Dendritic cell treated with granulocyte-macrophage colony-stimulating factor and Interleukin-4, amounts not matched to agents 40 ng/mL and 50 ng/mL, for 4 days (primary cell): ENCODE results near the gene CPSF4L.
A peak's percentile ranks its signal among the peaks of the same experiment; 100 is the strongest.

ENCODE experiments used
- H3K27ac Mint-ChIP-seq: one replicate; pipeline ENCODE4 v1.8.0; 2022; ENCODE audit warnings: mild to moderate bottlenecking, mixed read lengths
- H3K27me3 Mint-ChIP-seq: one replicate; pipeline ENCODE4 v1.8.0; 2022; ENCODE audit warnings: mild to moderate bottlenecking, mixed read lengths
- H3K36me3 Mint-ChIP-seq: one replicate; pipeline ENCODE4 v1.8.0; 2022; ENCODE audit warnings: low read depth, mixed read lengths
- H3K4me1 Mint-ChIP-seq: one replicate; pipeline ENCODE4 v1.8.0; 2022; ENCODE audit warnings: low read depth, mixed read lengths
- H3K4me3 Mint-ChIP-seq: one replicate; pipeline ENCODE4 v1.8.0; 2022; ENCODE audit warnings: mild to moderate bottlenecking, moderate library complexity, mixed read lengths
- H3K9me3 Mint-ChIP-seq: one replicate; pipeline ENCODE4 v1.8.0; 2022; ENCODE audit warnings: mixed read lengths
- intact Hi-C: fragments of 100-400 bp; cut with micrococcal nuclease; formaldehyde crosslinking; loops from one replicate; pipeline ENCODE4 v1.15.0; 2022

Gene CPSF4L

DNA sequence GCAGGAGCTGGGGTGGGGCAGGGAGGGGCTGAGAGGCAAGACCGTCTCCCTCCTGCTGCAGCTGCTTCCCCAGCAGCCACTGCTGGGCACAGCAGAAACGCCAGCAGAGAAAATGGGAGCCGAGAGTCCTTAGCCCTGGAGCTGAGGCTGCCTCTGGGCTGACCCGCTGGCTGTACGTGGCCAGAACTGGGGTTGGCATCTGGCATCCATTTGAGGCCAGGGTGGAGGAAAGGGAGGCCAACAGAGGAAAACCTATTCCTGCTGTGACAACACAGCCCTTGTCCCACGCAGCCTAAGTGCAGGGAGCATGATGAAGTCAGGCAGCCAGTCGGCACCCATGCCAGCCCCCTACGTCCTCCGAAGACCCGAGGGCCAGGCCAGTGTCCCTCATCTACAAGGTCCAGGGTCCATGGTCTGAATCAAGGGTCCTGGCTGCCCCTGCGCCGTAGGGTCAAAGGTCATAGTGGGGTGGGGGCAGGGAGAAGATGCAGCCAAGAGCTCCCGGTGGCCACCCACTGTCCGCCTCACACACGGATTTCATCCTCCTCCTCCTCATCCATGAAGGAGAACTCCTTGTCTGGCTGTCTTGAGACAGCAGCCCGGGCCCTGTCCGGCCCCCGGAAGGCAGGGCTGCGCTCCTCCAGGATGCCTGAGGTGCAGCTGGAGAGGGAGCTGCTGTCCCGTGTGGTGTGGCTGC is 23.4 kb upstream of the CPSF4L start:
- no peaks in the 10 kb centered on the region for H3K9me3 Mint-ChIP-seq
- intact Hi-C loops = no loop called here
- H3K27me3 Mint-ChIP-seq = no peaks in the 10 kb centered on the region
- no peak overlapping the region for H3K4me3 Mint-ChIP-seq
- no peak overlapping the region for H3K27ac Mint-ChIP-seq
- peaks cover 38% of the 10 kb centered on the region for H3K4me1 Mint-ChIP-seq
- peaks cover 53% of the 10 kb centered on the region for H3K36me3 Mint-ChIP-seq

DNA sequence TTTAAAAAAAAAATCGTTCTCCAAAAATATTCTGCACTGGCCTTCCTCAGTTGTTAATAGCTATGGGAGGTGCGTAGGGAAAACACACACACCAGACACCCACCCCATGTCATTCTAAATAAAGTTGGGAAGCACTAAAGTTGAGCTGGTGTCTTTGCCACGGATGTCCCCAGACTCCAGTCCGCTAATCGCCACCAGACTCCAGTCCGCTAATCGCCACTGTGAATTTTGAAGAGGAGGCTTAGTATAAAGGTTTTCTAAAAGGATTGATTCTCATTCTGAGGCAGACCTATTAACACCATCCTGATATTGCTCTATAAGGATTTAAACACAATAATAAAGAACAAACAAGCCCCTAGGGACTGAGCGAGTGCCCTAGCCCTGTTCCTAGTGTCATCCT is 22.7 kb upstream of the CPSF4L start:
- no peaks in the 10 kb centered on the region for H3K9me3 Mint-ChIP-seq
- no peak overlapping the region for H3K27ac Mint-ChIP-seq
- H3K36me3 Mint-ChIP-seq = peaks cover 53% of the 10 kb centered on the region
- H3K4me3 Mint-ChIP-seq = no peak overlapping the region
- no peaks in the 10 kb centered on the region for H3K27me3 Mint-ChIP-seq
- peaks cover 31% of the 10 kb centered on the region for H3K4me1 Mint-ChIP-seq
- intact Hi-C loops = no loop called here

DNA sequence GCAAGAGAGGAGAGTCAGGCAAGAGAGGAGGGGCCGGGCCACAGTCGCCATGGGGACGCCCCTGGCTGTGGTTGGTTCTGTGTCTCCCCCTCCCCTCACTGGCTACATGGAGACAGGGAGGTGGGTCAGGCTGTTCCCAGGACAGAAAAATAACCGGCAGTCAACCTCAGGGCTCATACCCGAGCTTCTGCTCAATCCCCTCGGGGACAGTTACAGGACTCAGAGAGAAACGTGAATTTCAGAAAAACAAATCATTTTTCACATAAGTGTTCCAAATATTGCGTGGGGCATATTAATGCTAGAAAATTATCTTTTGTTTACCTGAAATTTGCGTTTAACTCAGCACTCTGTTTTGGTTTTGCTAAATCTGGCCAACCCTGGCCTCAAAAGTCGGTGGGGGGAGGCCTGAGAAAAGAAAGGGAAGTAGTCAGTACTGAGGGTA is 22.2 kb upstream of the CPSF4L start:
- intact Hi-C loops = no loop called here
- Mint-ChIP-seq H3K4me1 (peaks cover 29% of the 10 kb centered on the region), H3K27ac (peak overlapping the region; percentile 18), H3K9me3 (no peaks in the 10 kb centered on the region), H3K4me3 (no peak overlapping the region), H3K36me3 (peaks cover 52% of the 10 kb centered on the region), H3K27me3 (no peaks in the 10 kb centered on the region)

DNA sequence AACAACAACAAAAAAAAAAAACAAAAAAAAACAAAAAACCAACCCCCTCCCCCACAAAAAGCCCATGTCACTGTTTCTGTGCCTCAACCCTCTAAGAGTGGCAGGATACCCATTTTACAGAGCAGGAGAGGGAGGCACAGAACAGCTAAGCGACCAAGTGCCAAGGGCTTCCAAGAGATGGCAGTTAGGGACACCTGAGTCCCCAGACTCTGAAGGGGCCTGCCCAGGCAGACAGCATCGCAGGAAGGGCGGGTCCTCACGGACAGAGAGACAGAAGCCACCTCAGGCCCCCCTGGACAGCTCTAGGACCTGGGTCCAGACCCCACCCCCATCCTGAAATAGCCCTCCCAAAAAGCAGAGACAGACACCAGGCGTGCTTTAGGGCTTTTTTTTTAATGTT is 21.6 kb upstream of the CPSF4L start:
- Mint-ChIP-seq H3K27me3 (no peaks in the 10 kb centered on the region), H3K4me1 (peaks cover 26% of the 10 kb centered on the region), H3K36me3 (peaks cover 47% of the 10 kb centered on the region), H3K4me3 (no peak overlapping the region), H3K9me3 (no peaks in the 10 kb centered on the region), H3K27ac (peak overlapping the region; percentile 18)
- intact Hi-C loops = no loop called here

DNA sequence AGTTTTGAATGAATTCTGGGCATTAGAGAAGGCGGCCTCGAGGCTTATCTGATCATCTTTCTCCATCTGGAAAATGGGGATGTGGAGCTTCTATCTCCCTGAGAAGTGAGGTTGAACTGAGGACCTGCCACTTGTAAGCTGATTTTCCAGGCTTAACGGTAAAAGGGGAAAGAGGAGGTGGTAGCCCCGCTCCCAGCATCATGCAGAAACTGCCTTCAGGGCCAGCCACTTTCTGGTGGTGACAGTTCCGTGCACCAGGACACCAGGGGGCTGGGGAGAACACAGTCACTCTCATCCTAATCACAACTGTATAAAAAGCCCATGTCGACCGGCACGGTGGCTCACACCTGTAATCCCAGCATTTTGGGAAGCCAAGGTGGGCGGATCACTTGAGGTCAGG is 20.9 kb upstream of the CPSF4L start:
- intact Hi-C loops = no loop called here
- no peak overlapping the region for H3K4me3 Mint-ChIP-seq
- peaks cover 47% of the 10 kb centered on the region for H3K36me3 Mint-ChIP-seq
- H3K4me1 Mint-ChIP-seq = peaks cover 21% of the 10 kb centered on the region
- no peaks in the 10 kb centered on the region for H3K27me3 Mint-ChIP-seq
- H3K27ac Mint-ChIP-seq = no peak overlapping the region
- H3K9me3 Mint-ChIP-seq = no peaks in the 10 kb centered on the region

DNA sequence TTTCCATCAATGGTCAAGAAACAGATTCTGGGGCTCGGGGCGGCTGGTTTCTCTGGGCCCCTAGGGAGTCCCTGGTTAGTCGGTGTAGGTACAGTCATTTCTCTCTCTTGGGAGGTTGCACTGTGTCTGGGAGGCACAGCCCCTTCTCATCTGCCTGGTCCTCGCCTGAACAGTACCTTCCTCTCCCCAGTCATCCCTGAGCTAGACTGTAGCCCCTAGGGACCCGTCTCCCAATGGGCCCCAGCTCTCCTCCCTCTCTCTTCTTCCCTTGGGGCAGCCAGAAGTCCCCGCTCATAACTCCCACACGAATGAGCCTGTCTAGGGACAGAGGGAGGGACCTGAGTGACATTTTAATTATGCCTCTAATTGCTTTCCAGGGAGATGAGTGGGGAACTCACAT is 20.2 kb upstream of the CPSF4L start:
- intact Hi-C loops = no loop called here
- Mint-ChIP-seq H3K27me3 (peaks cover under 1% of the 10 kb centered on the region), H3K4me3 (no peak overlapping the region), H3K36me3 (peaks cover 47% of the 10 kb centered on the region), H3K9me3 (no peaks in the 10 kb centered on the region), H3K4me1 (peaks cover 14% of the 10 kb centered on the region), H3K27ac (no peak overlapping the region)

DNA sequence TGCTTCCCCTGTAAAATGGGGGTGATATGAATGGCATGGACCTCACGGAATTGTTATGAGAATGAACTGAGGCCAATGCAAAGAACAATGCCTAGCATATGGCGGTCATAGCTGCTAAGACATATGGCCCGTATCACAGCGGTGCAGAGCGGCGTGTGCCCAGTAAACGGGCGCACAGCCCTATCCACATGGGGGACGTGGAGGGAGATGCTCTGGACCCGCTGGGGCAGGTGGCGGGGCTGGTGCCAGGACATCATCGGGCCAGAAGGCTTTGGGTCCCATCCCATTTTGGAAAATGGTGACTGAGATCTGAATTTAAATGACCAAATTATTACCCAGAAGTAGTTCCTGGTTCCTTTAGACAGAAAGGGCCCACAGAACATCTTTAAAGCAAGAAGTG is 18.5 kb upstream of the CPSF4L start:
- H3K27me3 Mint-ChIP-seq = peaks cover 2% of the 10 kb centered on the region
- H3K36me3 Mint-ChIP-seq = peaks cover 31% of the 10 kb centered on the region
- H3K4me3 Mint-ChIP-seq = no peak overlapping the region
- H3K4me1 Mint-ChIP-seq = peaks cover 6% of the 10 kb centered on the region
- H3K9me3 Mint-ChIP-seq = no peaks in the 10 kb centered on the region
- intact Hi-C loops = no loop called here
- H3K27ac Mint-ChIP-seq = no peak overlapping the region

DNA sequence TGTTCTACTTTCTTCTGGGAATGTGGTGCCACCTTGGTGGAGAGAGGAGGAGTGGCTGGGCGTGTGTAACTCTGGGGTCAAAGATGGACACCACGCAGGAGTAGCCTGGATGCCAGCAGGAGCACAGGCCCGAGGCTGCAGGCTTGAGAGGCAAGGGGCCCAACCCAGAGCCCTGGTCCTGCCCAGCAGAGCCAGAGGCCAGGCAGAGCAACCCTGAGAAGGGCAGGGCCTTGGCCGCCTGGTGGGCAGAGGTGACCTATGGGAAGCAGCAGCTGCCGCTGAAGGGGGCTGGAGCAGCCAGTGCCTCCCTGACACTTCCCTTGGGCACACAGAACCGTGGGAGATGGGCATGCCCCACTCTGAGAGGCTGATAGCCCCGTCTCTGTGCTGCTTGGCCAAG is 18.0 kb upstream of the CPSF4L start:
- Mint-ChIP-seq H3K4me1 (peaks cover 6% of the 10 kb centered on the region), H3K9me3 (no peaks in the 10 kb centered on the region), H3K36me3 (peaks cover 27% of the 10 kb centered on the region), H3K27ac (no peak overlapping the region), H3K27me3 (peaks cover 3% of the 10 kb centered on the region), H3K4me3 (no peak overlapping the region)
- intact Hi-C loops = no loop called here

DNA sequence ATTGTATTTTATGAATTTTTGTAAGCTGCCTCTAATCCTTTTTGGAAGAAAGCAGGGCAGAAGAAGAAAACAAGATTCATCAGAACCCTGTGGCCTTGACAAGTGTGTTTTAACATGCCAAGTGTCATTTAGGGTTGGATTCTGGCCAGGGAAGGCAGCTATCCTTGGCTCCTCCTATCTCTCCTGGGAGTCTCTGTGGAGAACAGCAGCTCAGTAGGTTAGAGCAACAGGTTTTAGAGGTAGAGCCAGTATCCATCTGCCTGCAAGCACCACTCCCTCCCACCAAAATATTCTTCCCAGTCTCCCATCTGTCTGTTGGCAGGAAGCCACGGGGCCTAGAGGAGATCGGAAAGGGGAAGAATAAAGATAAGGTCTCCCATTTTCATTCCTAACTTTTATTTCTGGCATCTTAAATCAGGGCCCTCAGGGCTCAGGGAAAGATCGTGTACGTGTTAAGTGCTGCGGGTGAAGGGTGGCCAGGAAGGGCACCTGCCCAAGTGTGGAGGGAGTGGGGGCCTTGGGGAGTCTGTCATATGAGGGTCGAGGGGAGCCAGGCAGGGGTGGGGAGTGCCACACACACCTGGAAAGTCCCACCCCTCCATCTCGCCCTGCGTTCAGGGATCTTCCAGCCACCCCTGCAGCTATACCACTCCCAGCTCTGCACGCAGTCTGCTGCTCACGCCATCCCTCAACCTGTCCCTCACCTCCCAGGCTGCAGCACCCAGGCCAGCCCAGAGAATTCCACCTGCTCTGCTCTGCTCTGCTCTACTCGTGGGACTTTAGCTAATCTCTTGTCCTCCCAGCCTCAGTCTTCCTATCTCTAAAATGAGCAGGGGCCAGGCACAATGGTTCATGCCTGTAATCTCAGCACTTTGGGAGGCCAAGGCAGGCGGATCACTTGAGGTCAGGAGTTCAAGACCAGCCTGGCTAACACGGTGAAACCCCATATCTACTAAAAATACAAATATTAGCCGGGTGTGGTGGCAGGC is 17.1 kb upstream of the CPSF4L start:
- Mint-ChIP-seq H3K36me3 (peaks cover 23% of the 10 kb centered on the region), H3K4me3 (no peak overlapping the region), H3K27ac (no peak overlapping the region), H3K27me3 (peaks cover 4% of the 10 kb centered on the region), H3K9me3 (no peaks in the 10 kb centered on the region), H3K4me1 (peaks cover 6% of the 10 kb centered on the region)
- intact Hi-C loops = no loop called here

DNA sequence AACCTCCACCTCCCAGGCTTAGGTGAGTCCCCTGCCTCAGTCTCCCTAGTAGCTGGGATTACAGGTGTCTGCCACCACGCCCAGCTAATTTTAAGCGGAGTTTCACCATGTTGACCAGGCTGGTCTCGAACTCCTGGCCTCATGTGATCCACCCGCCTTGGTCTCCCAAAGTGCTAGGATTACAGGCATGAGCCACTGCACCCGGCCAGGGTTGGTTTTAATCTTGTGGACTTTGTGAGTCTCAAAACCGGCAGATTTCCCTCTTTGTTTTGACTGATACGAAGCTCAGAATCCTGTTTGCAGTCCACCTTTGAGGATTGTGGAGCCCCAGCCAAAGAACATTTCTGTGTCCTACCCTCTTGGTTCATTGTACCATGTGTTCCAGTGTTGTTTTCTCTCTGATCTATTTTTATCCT is 16.4 kb upstream of the CPSF4L start:
- intact Hi-C loops = no loop called here
- H3K27ac Mint-ChIP-seq = no peak overlapping the region
- H3K9me3 Mint-ChIP-seq = no peaks in the 10 kb centered on the region
- no peak overlapping the region for H3K4me3 Mint-ChIP-seq
- peaks cover 16% of the 10 kb centered on the region for H3K36me3 Mint-ChIP-seq
- H3K27me3 Mint-ChIP-seq = peaks cover 4% of the 10 kb centered on the region
- H3K4me1 Mint-ChIP-seq = peaks cover 6% of the 10 kb centered on the region

DNA sequence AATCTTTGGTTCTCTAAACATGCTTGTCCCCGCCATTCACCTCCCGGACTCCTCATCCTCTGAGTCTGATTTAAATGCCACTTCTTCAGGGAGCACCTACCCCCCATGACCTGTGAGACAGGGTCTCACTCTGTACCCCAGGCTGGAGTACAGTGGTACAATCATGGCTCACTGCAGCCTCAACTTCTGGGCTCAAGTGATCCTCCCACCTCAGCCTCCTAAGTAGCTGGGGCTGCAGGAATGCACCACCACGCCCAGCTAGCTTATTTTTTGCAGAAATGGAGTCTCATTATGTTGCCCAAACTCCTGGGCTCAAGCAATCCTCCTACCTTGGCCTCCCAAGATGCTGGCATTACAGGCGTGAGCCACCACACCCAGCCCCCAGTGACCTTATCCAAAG is 12.8 kb upstream of the CPSF4L start:
- intact Hi-C loops = no loop called here
- H3K9me3 Mint-ChIP-seq = no peaks in the 10 kb centered on the region
- H3K27me3 Mint-ChIP-seq = peaks cover 4% of the 10 kb centered on the region
- no peak overlapping the region for H3K27ac Mint-ChIP-seq
- peaks cover 6% of the 10 kb centered on the region for H3K4me1 Mint-ChIP-seq
- no peaks in the 10 kb centered on the region for H3K36me3 Mint-ChIP-seq
- H3K4me3 Mint-ChIP-seq = no peak overlapping the region

DNA sequence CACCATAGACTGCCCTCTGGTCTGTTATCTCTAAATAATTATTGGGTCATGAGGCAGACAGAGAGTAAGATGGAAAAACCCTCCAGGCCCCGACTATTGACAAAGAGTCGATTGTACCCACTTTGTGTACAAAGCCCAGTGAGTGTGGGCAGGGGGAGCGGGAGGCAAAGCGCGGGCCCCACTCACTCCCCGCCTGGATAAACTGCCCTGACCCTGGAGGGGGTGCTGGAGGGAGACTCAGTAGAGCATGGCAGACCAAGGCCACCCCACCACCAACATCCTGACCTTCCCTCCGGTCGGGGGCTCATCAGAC is 11.2 kb upstream of the CPSF4L start:
- Mint-ChIP-seq H3K27ac (no peak overlapping the region), H3K36me3 (no peaks in the 10 kb centered on the region), H3K4me1 (no peaks in the 10 kb centered on the region), H3K27me3 (peaks cover 4% of the 10 kb centered on the region), H3K9me3 (no peaks in the 10 kb centered on the region), H3K4me3 (no peak overlapping the region)
- intact Hi-C loops = no loop called here

DNA sequence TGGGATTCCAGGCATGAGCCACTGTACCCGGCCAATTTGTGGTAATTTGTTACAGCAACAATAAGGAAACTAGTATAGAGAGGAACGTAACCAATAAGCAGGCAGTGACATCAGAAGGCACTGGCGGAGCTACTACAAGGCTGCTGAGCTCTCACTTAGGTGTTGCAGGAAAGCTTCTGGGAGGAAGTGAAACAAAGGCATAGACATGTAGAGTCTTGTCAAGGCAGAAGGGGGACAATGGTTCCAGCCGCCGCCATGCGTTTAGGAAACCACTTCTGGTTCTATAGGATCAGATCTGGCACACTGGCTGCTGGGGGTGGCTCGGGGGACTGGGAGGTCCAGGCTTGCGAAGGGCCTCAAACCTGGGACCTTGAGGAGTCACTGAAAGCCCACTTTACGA is 9.4 kb upstream of the CPSF4L start:
- Mint-ChIP-seq H3K9me3 (no peaks in the 10 kb centered on the region), H3K27ac (no peak overlapping the region), H3K27me3 (peaks cover 3% of the 10 kb centered on the region), H3K4me3 (no peak overlapping the region), H3K4me1 (no peaks in the 10 kb centered on the region), H3K36me3 (no peaks in the 10 kb centered on the region)
- intact Hi-C loops = no loop called here

DNA sequence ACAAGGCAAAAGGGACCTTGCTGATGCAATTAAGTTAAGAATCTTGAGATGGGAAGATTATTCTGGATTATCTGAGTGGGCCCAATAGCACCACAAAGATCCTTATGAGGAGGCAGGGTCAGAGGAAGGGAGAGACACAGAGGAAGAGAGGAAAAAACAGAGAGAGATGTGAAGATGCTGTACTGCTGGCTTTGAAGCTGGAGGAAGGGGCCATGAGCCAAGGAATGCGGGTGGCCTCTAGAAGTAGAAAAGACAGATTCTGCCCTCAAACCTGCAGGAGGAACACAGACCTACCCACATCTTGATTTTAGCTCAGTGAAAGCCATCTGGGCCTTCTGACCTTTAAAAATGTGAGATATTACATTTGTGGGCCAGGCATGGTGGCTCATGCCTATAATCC is 8.1 kb upstream of the CPSF4L start:
- H3K27ac Mint-ChIP-seq = no peak overlapping the region
- H3K4me3 Mint-ChIP-seq = no peak overlapping the region
- intact Hi-C loops = no loop called here

DNA sequence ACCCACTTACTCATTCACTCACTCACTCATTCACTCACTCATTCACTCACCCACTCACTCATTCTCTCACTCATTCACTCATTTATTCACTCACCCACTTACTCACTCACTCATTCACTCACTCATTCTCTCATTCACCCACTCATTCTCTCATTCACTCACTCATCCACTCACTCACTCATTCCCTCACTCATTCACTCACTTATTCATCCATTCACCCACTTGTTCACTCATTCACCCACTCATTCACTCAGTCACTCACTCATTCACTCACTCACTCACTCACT is 7.6 kb upstream of the CPSF4L start:
- Mint-ChIP-seq H3K36me3 (no peaks in the 10 kb centered on the region), H3K4me3 (no peak overlapping the region), H3K9me3 (no peaks in the 10 kb centered on the region), H3K27me3 (no peaks in the 10 kb centered on the region), H3K4me1 (no peaks in the 10 kb centered on the region), H3K27ac (no peak overlapping the region)
- intact Hi-C loops = no loop called here

More for the DNA sequence above, 8.1 kb upstream of the CPSF4L start:
- no peaks in the 10 kb centered on the region for H3K4me1 Mint-ChIP-seq
- no peaks in the 10 kb centered on the region for H3K36me3 Mint-ChIP-seq
- no peaks in the 10 kb centered on the region for H3K9me3 Mint-ChIP-seq
- peaks cover 1% of the 10 kb centered on the region for H3K27me3 Mint-ChIP-seq
